Osteoblast (primary cell): ENCODE measurements around the gene DAGLB. TPM values are rescaled to one million over a fixed set of nuclear protein-coding genes. Genes with fewer than 3 reads are reported as not detected.

Experiments
- DNase-seq: peaks from one replicate; pipeline ENCODE4 v3.0.0; 2011; ENCODE audit warnings: low spot score, mixed read lengths; ENCODE audit not compliant: insufficient read length; ENCODE audit errors: missing footprints
- H2AFZ ChIP-seq: 2 replicates; pipeline ENCODE4 v1.6.0; 2011; ENCODE audit warnings: mild to moderate bottlenecking, low read length
- H3K27ac ChIP-seq: 2 replicates; pipeline ENCODE4 v1.5.1; 2011; ENCODE audit warnings: mild to moderate bottlenecking, low read depth, low read length, moderate library complexity
- H3K27me3 ChIP-seq: 2 replicates; pipeline ENCODE4 v1.6.0; 2012; ENCODE audit warnings: mild to moderate bottlenecking, control low read depth, inconsistent platforms, low read length, moderate library complexity; ENCODE audit not compliant: insufficient read depth
- H3K36me3 ChIP-seq: 2 replicates; pipeline ENCODE4 v1.5.1; 2011; ENCODE audit warnings: mild to moderate bottlenecking, low read length, control low read depth, moderate library complexity; ENCODE audit not compliant: insufficient read depth
- H3K4me1 ChIP-seq: 2 replicates; pipeline ENCODE4 v1.5.1; 2011; ENCODE audit warnings: mild to moderate bottlenecking, low read length, control low read depth, moderate library complexity; ENCODE audit not compliant: insufficient read depth
- H3K4me2 ChIP-seq: 2 replicates; pipeline ENCODE4 v1.6.0; 2011; ENCODE audit warnings: mild to moderate bottlenecking, low read length; ENCODE audit not compliant: insufficient read depth
- H3K4me3 ChIP-seq: fragments of 200-600 bp; sonication (generic); 3 replicates; pipeline ENCODE4 v1.5.1; 2012; ENCODE audit warnings: mild to moderate bottlenecking, low read length, inconsistent platforms; ENCODE audit not compliant: insufficient read depth
- H3K79me2 ChIP-seq: 2 replicates; pipeline ENCODE4 v1.6.0; 2012; ENCODE audit warnings: mild to moderate bottlenecking, low read length, control low read depth, inconsistent platforms; ENCODE audit not compliant: insufficient read depth
- H3K9me3 ChIP-seq: 2 replicates; pipeline ENCODE4 v1.5.1; 2011; ENCODE audit warnings: low read depth, low read length, control low read depth
- H4K20me1 ChIP-seq: 2 replicates; pipeline ENCODE4 v1.6.0; 2012; ENCODE audit warnings: mild to moderate bottlenecking, low read length, control low read depth; ENCODE audit not compliant: insufficient read depth
- CTCF ChIP-seq: IDR thresholded peaks from 2 replicates; pipeline ENCODE4 v1.5.1; 2011; ENCODE audit warnings: mild to moderate bottlenecking, low read depth, low read length, moderate library complexity; ENCODE audit errors: extremely low read depth
- total RNA-seq: library from RNA; depleted of rRNA; stranded (reverse); fragments of >200 nt; gene quantifications from 2 replicates; pipeline ENCODE4 v1.2.3, GENCODE V29; 2012

The DAGLB gene
- 17.1 and 17.4 TPM in 2 replicates for total RNA-seq

- Histone ChIP-seq H3K36me3 (peaks cover 19% of the 10 kb centered on the region), H3K9me3 (no peaks in the 10 kb centered on the region), H3K4me1 (peaks cover 30% of the 10 kb centered on the region), H3K4me3 (peak within 1 kb of the TSS; percentile 92), H4K20me1 (no peaks in the 10 kb centered on the region), H2AFZ (peak within 1 kb of the TSS; percentile 63), H3K4me2 (peak within 1 kb of the TSS; percentile 85), H3K79me2 (peaks cover 32% of the 10 kb centered on the region), H3K27me3 (no peaks in the 10 kb centered on the region), H3K27ac (peak within 1 kb of the TSS; percentile 99)
- DNase-seq, result peak; percentile 95
- TF ChIP-seq CTCF, result no peak
Observed at GRCh38 chr7:6447581-6448199, at the start of gene DAGLB. DAGLB (minus strand) TSS chr7:6447954; CDS start chr7:6447842, 112 bp downstream.

- no peak overlapping the region for H3K27ac ChIP-seq
- peaks cover 6% of the 10 kb centered on the region for H3K27me3 ChIP-seq
- H3K9me3 ChIP-seq, result no peaks in the 10 kb centered on the region
- H3K36me3 ChIP-seq, result no peaks in the 10 kb centered on the region
- TF ChIP-seq CTCF, result no peak
- peak; percentile 52 for DNase-seq
- no peaks in the 10 kb centered on the region for H3K4me1 ChIP-seq
- H3K4me3 ChIP-seq, result no peak overlapping the region
- no peaks in the 10 kb centered on the region for H4K20me1 ChIP-seq
- no peak overlapping the region for H3K4me2 ChIP-seq
- no peak overlapping the region for H2AFZ ChIP-seq
- H3K79me2 ChIP-seq, result no peaks in the 10 kb centered on the region
Observed at GRCh38 chr7:6497637-6497905, 49.8 kb upstream of the DAGLB start.

GRCh38 chr7:6496842-6497636 is 49.3 kb upstream of the DAGLB start:
- Histone ChIP-seq H3K36me3 (no peaks in the 10 kb centered on the region), H4K20me1 (no peaks in the 10 kb centered on the region), H3K4me1 (no peaks in the 10 kb centered on the region), H3K27me3 (peaks cover 7% of the 10 kb centered on the region), H3K9me3 (no peaks in the 10 kb centered on the region), H3K27ac (no peak overlapping the region), H3K4me2 (no peak overlapping the region), H3K4me3 (no peak overlapping the region), H2AFZ (no peak overlapping the region), H3K79me2 (no peaks in the 10 kb centered on the region)
- no peak for DNase-seq
- no peak for TF ChIP-seq CTCF

GRCh38 chr7:6495597-6496262 is 48.0 kb upstream of the DAGLB start:
- no peak for TF ChIP-seq CTCF
- DNase-seq, result peak; percentile 93
- Histone ChIP-seq H3K4me3 (no peak overlapping the region), H3K4me1 (no peaks in the 10 kb centered on the region), H3K9me3 (no peaks in the 10 kb centered on the region), H2AFZ (no peak overlapping the region), H3K27me3 (peaks cover 18% of the 10 kb centered on the region), H4K20me1 (no peaks in the 10 kb centered on the region), H3K4me2 (no peak overlapping the region), H3K79me2 (no peaks in the 10 kb centered on the region), H3K36me3 (no peaks in the 10 kb centered on the region), H3K27ac (no peak overlapping the region)
